Measurements from ENCODE around the gene OR2V1. TPM values are rescaled to one million over a fixed set of nuclear protein-coding genes. Genes with fewer than 3 reads are reported as not detected.

OR2V1 gene
- total RNA-seq, 1 donor from 2014 or later = not detected

DNA sequence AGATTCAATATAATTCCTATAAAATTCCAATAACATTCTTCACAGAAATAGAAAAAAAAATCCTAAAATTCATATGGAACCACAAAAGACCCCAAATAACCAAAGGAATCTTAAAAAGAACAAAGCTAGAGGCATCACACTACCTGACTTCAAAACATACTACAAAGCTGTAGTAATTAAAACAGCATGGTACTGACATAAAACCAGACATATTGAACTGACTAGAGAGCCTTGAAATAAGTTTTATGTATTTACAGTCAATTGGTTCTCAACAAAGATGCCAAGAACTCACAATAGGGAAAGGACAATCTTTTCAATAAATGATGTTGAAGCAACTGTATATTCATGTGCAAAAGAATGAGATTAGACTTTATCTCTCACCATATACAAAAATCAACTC lies 54.0 kb downstream of the OR2V1 start:
- Mint-ChIP-seq H3K4me1 (no peaks in the 10 kb centered on the region), H3K4me3 (no peak overlapping the region), H3K9me3 (peaks cover 10% of the 10 kb centered on the region), H3K27ac (no peak overlapping the region), H3K27me3 (ENCODE audit: low read depth) (peaks cover 72% of the 10 kb centered on the region), H3K36me3 (no peaks in the 10 kb centered on the region)
- DNase-seq (ENCODE audit: low spot score in 2 of 2, unreplicated experiment in 2 of 2) = no peak
- TF ChIP-seq, protein P1, sequence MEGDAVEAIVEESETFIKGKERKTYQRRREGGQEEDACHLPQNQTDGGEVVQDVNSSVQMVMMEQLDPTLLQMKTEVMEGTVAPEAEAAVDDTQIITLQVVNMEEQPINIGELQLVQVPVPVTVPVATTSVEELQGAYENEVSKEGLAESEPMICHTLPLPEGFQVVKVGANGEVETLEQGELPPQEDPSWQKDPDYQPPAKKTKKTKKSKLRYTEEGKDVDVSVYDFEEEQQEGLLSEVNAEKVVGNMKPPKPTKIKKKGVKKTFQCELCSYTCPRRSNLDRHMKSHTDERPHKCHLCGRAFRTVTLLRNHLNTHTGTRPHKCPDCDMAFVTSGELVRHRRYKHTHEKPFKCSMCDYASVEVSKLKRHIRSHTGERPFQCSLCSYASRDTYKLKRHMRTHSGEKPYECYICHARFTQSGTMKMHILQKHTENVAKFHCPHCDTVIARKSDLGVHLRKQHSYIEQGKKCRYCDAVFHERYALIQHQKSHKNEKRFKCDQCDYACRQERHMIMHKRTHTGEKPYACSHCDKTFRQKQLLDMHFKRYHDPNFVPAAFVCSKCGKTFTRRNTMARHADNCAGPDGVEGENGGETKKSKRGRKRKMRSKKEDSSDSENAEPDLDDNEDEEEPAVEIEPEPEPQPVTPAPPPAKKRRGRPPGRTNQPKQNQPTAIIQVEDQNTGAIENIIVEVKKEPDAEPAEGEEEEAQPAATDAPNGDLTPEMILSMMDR (IDR thresholded peaks at IDR 0.05; ENCODE audit: unreplicated experiment) = no peak

Other genes starting within 250 kb of the OR2V1 start
- not detected in 3 replicates for gene BTNL8, start 232.0 kb downstream of the OR2V1 start, total RNA-seq
- gene BTNL3, start 142.3 kb downstream of the OR2V1 start, total RNA-seq = not detected in 3 replicates
- 0.18 TPM in 1 of 3 replicates, not detected in the others for gene BTNL9, start 90.9 kb downstream of the OR2V1 start, total RNA-seq
- gene OR2V2, start 16.4 kb upstream of the OR2V1 start, total RNA-seq = not detected in 3 replicates
- 0.57 to 0.72 TPM (median 0.62 TPM) in 3 replicates for gene TRIM7, start 74.0 kb upstream of the OR2V1 start, total RNA-seq
- 27.9 to 28.1 TPM (median 27.9 TPM) in 3 replicates for gene TRIM41, start 92.1 kb upstream of the OR2V1 start, total RNA-seq
- 2,008 to 2,083 TPM (median 2,030 TPM) in 3 replicates for gene RACK1, start 112.7 kb upstream of the OR2V1 start, total RNA-seq
- gene TRIM52, start 130.0 kb upstream of the OR2V1 start, total RNA-seq = 12.8 to 14.6 TPM (median 13.3 TPM) in 3 replicates
- gene OR4F3, start 236.1 kb upstream of the OR2V1 start, total RNA-seq = not detected in 3 replicates

Data from mesothelial cell of epicardium (in vitro differentiated cells).